Anterior cingulate cortex (tissue), 58 donors: Measurements from ENCODE around the gene PIANP.
"Not testable (repeated sequence)": the region's sequence is repeated elsewhere in the genome, so short reads cannot be mapped to it uniquely, and the experiment has no call there.

Experiments used
- DNase-seq, 58 donors: peaks; one replicate each; lab custom pipeline; 2025; lab: John Stamatoyannopoulos, UW

PIANP gene

DNA sequence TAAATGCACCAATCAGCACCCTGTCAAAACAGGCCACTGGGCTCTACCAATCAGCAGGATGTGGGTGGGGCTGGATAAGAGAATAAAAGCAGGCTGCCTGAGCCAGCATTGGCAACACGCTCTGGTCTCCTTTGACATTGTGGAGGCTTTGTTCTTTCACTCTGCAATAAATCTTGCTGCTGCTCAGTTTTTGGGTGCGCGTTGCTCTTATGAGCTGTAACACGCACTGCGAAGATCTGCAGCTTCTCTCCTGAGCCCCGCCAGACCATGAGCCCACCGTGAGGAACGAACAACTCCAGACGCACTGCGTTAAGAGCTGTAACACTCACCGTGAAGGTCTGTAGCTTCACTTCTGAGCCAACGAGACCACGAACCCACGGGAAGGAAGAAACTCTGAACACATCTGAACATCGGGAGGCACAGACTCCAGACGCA is 8.4 kb upstream of the PIANP start:
- DNase-seq = no peak

DNA sequence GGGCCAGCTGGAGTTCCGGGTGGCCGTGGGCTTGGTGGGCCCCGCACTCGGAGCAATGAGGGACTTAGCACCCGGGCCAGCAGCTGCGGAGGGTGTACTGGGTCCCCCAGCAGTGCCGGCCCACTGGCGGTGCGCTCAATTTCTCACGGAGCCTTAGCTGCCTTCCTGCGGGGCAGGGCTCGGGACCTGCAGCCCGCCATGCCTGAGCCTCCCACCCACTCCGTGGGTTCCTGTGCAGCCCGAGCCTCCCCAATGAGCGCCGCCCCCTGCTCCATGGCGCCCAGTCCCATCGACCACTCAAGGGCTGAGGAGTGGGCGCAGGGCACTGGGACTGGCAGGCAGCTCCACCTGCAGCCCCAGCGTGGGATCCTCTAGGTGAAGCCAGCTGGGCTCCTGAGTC is 7.7 kb upstream of the PIANP start:
- not testable (repeated sequence) for DNase-seq

DNA sequence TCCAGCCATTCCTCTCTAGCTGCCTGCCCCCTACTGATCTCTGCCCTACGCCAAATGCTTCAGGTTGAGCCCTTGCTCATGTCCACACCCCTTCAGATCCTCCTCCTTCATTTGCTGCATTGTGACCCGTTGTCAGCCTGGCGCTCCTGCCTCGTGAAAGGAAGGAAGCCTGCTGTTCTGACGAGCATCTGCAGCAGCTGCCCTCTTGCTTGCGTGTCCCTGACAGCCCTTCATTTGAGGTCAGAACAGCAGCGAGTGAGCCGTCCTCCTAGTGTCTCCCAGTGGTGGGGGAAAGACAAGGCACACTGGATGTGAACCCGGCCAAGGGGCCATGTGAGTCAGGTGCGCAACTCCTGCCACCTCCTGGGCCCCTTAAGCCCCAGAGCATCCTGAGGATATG is 3.0 kb upstream of the PIANP start:
- DNase-seq = no peak

DNA sequence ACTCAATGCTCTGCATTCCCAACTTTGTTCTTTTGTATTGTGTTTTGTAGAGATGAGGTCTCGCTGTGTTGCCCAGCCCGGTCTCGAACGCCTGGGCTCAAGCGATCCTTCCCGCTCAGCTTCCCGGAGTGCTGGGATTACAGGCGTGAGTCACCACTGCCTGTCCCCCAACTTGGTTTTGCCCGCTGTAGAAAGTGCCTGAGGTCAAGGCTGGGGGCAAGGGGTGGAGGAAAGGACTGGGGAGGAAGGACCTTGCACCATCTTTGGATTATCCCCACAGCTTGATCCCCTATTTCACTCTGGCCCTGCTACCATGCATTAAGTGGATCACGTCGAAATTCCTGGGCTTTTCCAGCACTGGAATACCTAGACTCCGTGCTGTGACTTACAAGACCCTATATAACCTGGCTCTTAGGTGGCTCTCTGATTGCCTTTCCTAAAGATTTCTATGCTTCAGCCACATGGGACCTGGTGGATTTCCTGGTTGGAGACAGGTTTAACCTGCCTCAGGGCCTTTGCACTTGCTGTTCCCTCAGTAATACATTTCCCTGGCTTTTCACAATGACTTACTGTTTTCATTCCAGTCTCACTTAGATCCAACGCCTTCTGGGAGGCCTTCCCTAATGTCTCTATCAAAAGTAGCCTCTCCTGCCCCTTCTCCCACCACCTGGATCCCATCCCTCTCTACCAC is 608 bp upstream of the PIANP start:
- DNase-seq = no peak

DNA sequence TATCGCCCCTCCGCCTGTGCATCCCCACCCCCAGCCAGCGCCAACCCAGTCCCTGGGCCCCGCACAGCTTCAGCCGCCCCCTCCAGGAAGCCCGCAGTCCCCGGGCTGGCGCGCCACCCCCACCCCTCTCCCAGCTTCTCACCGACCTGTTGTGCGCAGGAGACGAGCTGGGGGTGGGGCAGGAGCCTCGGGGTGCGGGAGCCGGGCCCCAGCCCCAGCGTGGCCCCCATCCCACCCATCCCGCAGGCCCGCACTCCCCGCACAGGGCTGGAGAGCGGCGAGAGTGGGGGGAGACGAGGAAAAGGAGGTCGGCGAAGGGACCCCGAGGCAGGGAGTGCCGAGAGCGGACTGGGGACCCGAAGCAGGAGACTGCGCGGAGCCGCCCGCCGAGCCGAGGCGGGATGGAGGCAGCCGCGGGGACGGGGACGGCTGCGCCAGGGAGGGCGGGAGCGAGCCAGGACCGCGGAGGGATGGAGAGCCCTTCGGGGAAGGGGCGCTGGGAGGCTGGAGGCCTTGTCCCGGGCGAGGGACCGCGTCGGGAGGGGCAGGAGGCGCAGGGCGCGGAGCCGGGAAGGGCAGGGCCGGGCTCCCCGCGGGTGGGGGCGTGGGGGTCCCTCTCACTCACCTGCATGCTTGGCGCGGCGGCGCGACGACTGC is 498 bp downstream of the PIANP start:
- peak in 24 of 58 donors; percentile 8 to 45 (median 26) for DNase-seq

DNA sequence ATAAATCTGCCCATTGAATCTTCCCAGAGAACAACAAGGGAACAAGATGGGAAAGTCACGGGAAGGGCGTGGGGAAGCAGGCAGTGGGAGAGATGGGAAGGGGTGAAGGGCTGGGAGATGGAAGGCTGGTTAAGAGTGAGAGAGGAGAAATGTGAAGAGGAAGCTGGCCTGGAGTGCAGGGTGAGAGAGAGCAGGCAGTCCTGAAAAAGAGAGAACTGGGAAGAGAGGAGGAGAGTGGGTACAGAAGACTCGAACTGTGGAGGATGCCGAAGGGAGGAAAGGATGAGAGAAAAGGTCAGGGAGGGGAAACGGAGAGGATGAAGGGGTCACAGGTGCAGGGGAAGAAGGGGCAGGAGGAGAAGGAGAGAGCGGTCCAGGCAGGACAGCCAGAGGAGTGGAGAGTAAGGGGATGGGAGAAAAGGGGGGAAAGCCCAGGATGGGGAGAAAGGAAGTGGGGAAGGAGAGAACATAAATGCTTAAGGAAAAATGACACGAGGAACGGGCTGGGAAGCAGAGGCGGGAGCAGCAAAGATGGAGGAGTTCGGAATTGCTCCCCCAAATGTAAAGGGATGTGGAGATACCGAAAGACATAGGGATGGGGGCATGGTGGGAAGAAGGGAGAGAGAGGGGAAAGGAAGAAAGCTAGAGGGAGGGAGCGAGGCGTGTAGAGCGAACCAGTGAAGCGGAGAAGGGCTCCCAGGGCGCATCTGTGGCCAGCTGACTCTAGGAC is 1.2 kb downstream of the PIANP start:
- DNase-seq = no peak

DNA sequence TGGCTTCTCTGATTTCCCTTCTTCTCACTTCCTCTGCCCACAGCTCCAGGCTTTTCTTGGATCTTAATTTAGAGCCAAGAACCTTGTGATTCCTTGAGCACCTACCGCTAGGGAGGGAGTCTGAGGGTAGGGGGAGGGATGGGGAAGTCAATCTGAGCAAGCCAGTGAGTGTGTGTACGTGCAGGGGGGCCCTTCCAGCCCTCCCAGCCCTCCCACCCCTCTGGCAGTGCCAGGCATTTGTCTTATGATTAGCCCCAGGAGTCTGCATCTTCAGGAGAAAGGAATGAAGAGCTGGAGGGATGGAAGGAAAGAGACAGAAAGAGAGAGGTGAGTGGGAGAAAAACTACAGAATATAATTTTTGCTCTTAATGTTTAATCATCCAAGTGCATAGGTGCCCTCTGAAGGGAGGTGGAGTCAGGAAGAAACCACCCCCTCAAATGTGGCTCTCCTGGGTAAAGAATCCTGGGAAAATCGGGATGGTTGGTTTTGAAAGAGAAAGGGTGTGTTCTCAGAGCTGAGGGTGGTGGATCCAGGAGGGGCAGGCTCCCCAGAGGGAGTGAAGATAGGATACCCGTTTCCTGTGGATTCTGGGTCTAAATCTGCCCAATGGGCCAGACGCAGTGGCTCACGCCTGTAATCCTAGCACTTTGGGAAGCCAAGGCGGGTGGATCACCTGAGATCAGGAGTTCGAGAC is 2.1 kb downstream of the PIANP start:
- peak in 2 of 58 donors; percentile 16 to 38 for DNase-seq

DNA sequence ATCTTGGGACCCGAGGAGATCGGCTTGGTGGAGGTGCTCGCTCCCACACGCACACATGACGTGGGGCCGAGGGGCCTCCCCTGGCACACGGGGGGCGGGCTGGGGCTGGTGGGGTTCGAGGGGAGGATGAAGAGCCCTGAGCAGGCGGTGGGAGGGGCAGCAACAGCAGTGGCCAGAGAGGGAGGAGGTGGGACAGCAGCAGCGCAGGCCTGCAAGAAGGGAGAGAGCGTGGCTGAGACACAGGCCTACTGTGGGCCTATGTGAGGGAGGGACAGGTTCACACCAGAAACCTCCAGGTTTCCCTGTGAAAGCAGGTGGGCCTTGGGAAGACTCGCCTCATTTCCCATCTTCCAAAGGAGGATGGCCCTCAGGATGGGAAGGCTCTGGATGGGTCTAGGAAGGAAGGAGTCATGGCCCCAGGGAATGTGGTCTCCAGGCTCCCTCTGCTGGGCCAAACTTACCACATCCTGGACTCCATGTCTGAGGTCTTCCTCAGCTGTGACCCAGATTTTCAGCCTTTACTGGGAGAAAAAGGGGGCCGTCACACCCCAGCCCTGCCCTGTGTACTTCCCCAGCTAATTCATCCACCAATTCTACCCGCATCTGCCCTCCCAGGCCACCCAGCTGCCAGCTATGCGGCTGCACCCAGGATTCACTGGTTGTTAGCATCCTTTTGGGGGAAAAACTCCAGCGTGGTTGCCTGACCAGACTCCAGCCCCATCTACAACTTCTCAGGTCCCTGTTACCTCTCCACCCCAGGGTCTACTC is 2.8 kb downstream of the PIANP start:
- DNase-seq = peak in 4 of 58 donors; percentile 3 to 51 (median 16)

DNA sequence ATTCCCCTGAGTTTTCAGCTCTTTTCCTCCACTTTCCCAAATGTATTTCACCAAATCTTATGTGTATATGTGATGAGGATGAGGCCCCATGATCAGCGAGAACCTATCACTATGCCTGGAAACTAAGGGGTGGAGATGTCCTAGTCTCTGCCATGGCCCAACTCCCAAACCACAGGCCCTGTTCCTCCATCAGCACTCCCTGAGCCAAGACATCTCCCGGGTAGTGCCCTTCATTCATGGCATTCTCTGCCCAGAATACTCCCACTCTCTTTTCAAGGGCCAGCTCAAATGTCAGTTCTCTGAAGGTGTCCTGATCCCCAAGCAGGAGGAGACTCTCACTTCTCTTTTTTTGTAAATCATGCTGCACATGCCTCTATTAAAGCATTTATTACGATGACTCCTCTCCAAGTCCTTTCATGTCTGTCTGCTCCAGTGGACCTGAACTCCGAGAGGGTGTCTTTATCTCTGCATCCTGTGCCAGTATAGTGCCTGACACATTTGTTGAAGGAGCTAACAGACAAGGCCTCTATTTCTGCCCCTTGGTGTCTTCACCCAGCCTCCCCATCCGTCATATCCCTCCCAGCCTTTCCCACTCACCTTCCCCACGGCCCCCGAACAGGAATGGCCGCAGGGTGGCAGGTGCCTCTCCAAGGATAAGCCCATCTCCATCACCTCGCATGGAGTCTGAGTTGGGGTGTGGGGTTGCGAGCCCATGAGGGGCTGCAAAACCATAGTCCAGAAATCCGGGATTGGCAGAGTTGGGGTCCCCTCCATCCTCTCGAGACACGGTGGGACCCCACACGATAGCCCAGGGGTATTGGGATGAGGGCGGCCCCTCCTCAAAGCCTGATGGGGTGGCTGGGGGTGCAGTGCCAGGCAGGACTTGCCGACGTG is 3.7 kb downstream of the PIANP start:
- DNase-seq = no peak

DNA sequence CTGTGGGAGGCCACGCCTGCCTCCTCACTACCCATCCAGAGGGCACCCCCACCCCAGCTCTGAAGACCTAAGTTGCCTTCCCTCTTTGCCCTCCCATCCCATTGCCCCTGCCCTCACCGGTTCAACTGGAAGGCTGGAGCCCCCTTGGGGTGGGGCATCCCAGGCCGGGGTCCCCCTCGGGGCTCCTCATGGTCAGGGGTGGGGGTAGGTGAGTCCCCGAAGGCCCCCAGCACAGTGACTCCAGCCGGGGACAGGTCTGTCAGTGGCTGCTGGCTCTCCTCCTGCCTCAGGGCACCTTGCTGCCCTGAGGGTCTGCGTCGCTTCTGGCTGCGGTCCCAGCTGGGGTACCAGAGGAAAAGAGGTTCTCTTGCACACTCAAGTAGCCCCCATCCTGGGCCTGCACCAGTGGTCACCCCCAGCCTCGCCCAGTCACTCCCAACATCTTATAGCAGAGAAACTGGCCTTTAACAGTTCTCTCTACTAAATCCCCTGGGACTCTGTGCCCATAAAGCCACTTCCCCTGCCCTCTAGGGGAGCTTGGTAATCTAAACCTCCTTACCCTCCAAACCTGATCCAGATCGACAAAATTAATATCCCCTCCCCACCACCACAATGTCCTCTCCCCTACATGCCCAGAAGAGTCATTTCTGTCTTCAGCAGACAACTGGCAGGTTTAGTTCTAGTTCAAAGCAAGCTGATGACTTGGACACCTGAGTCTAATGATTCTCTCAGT is 5.1 kb downstream of the PIANP start:
- no peak for DNase-seq

DNA sequence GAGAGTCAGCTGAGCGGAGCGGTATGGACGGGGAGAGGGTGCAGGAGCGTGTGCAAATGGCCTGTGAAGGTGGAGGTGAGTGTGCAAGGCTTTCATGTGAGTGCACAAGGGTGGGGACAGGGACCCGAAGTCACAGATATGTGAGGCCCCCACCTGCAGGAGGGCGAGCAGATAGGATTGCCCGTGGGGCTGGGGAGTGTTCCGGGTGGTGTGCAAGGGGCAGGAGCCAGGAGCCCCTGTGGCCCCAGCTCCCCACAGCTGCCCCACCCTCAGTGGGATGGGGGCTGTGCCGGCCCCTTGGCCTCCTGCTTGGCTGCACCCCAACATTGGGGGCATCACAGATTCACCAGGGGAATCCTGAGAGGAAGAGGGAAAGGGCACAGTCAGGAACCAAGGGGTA is 5.9 kb downstream of the PIANP start:
- DNase-seq = no peak

DNA sequence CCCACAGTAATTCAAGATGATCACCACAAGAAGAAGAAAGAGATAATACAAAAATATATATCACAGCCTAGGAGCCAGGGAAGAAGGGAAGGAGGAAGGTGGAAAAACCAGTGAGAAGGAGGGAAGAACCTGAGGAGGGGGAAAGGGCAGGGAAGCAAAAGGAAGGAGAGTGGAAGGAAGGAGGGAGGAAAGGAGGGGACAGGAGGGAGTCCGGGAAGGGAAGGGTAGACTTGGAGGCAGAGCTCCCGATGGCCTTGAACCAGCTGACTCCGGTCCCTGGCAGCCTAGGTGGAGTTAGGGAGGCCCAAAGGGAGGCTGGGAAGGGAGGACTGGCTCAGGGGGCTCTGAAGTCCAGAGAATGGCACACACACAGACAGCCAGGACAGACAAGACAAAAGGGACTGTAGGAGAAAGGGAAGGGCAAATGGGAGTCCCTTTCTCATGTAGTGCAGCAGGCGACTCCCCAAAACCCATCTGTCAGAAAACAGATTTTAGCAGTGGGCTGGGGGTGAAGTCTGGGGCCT is 6.7 kb downstream of the PIANP start:
- no peak for DNase-seq

DNA sequence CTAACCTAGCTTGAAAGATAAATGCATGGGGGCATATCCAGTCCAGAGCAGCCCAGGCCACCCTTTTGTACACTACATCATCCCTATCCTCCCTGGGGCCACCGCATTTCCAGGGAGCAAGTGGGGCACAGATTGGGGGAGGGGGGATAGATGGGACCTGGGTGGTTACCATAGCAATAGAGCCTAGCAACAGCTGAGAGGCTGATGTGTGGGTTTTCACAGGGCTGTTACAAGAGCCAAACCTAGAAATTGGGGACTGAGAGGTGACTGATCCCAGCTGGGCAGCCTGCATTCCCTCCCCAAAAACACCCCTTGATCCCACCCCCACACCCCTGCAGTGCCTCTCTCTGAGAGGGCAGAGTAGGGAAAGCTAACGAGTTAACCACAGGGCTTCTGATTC is 7.7 kb downstream of the PIANP start:
- peak in 3 of 58 donors; percentile 10 to 47 (median 25) for DNase-seq

DNA sequence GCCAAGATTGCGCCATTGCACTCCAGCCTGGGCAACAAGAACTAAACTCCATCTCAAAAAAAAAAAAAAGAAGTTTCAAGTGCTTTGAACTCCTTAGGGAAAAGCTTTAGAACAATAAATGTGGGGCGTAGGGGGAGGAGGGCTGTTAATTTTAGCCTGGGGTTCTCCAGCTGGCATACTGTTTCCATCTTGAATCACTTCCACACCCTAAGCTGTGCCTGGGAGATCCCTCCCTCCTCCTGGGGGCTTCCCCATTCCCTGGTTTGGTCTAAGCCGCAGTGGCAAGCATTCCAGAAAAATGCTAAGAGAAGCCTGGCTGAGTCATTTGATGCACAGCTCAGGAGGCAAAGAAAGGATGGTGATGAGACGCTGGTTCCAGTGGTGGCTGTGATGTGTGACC is 9.1 kb downstream of the PIANP start:
- DNase-seq = peak in 2 of 58 donors; percentile 3 to 4

DNA sequence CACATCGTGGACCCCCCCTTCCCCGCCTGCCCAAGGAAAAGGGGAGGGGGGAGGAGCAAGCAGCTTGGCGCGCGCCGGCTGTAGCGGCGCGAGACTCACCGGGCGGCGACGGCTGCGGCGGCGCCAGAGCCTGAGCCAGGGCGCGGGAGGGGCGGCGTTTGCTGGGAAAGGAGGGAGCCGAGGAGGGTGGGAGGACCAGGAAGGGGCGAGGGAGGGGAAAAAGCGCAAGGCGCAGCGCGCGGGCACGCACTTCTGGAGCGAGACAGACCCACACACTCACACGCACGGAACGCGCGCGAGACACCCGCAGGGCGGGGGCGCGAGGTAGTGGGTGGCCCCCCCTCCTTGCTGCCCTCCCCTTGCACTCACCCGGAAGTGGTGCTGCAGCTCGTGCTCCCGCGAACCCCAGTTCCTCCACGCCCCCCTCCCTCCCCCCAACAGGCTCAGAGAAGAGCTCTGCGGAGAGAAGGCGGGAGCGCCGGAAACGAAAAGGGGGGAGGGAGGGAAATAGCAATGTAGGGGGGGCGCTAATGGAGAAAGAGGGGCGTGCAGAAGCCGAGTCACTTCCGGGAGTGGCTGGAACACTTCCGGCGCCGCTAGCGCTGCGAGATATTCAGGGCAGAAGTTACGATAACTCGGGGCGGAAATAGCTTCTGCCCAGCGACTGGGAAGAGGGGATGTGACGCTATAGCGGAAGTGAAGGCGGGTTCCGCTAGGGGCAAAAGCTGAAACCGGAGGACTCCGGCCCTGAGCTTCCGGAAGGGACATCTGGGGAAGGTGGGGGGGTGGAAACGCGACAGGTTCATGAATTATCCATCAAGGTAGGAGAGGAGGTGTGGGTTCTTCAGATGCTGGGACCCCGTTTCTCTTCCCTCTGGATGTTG is 11.4 kb downstream of the PIANP start, which contains the start of gene ZNF384:
Gene ZNF384, minus strand, starts transcription at position 377 of the 884 bp plus-strand sequence. CDS start 9,855 bp downstream, outside the sequence.
- peak; percentile 82 to 99 (median 98) for DNase-seq

DNA sequence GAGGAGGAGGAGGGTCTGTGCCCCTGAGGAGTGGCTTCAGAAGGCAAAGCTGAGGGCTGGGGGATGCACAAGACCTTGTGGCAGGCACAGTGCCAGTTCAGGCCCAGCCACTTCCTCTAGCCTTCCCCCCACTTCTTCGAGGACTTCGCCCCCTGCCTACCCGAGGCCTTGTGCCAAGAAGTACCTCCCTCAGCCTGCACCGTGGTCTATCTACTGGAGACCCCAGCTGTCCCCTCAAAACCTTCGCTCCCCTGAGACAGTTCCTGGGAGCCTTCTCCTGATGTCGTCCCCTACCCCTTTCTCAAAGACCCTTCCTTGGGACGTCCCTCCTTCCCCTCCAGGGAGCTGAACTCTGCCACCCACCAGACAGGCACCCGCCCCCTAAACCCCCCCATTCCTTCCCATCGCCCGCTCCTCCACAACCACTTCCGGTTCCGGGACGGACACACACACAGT is 12.0 kb downstream of the PIANP start:
- DNase-seq = peak in 21 of 58 donors; percentile 35 to 92 (median 84)

DNA sequence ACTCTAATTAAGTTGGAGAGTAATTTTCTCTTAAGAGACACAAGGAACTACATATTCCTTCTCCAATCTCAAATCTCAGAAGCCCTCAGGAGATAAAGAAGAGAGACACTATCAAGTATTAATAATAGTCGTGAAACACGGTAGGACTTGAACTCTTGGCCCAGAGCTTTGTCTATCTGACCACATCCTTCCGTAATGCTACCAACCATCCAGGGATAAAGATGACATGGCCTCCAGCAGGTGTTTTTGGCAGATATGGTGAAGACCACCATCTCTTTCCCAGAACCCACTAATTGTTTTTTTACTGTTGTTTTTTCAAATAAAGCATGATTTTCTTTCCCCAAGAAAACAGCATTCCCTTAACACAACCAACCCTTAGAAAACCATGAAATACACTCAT is 14.8 kb downstream of the PIANP start:
- no peak for DNase-seq
